CD14-positive monocyte (primary cell): ENCODE data around the gene TDRD3. TPM values are rescaled to one million over a fixed set of nuclear protein-coding genes. Genes with fewer than 3 reads are reported as not detected.
"Not testable (repeated sequence)": the region's sequence is repeated elsewhere in the genome, so short reads cannot be mapped to it uniquely, and the experiment has no call there.

Experiments used
- DNase-seq, 3 donors: peaks; one replicate each; pipeline ENCODE4 v3.0.0-alpha.2; 2011 to 2022
- H2AFZ ChIP-seq: 2 replicates; pipeline ENCODE4 v1.6.0; 2012; ENCODE audit warnings: mild to moderate bottlenecking, low read depth, low read length, inconsistent platforms; ENCODE audit not compliant: insufficient read depth, poor library complexity, severe bottlenecking
- H3K27ac ChIP-seq, 2 donors: 1 replicate in 1 of 2; 2 replicates in 1 of 2; pipeline ENCODE4 v1.5.1; 2012 to 2013; ENCODE audit warnings: low read length in 2 of 2, control low read depth in 1 of 2, inconsistent platforms in 1 of 2, low read depth in 1 of 2, mild to moderate bottlenecking in 1 of 2
- H3K27me3 ChIP-seq, 2 donors: one replicate each; pipeline versions ENCODE4 v1.6.0 to v1.6.1; 2011 to 2013; ENCODE audit warnings: low read length in 2 of 2; ENCODE audit not compliant: control insufficient read depth in 2 of 2, insufficient read depth in 2 of 2
- H3K36me3 ChIP-seq, 2 donors: replicated peaks in 1 of 2; 1 replicate in 1 of 2; 2 replicates in 1 of 2; pipeline versions ENCODE4 v1.5.1 to v1.6.1; 2012 to 2013; ENCODE audit warnings: low read length in 2 of 2, control low read depth in 1 of 2, inconsistent platforms in 1 of 2, mild to moderate bottlenecking in 1 of 2; ENCODE audit not compliant: insufficient read depth in 2 of 2, control insufficient read depth in 1 of 2
- H3K4me1 ChIP-seq, 2 donors: 1 replicate in 1 of 2; 2 replicates in 1 of 2; pipeline versions ENCODE4 v1.5.1 to v1.6.1; 2012 to 2013; ENCODE audit warnings: low read length in 2 of 2, control low read depth in 1 of 2, inconsistent platforms in 1 of 2, mild to moderate bottlenecking in 1 of 2, moderate library complexity in 1 of 2; ENCODE audit not compliant: insufficient read depth in 2 of 2, control insufficient read depth in 1 of 2
- H3K4me2 ChIP-seq: replicated peaks from 2 replicates; pipeline ENCODE3; 2012; ENCODE audit warnings: low read length, moderate library complexity, mild to moderate bottlenecking; ENCODE audit not compliant: poor library complexity, severe bottlenecking; ENCODE audit errors: extremely low read depth
- H3K4me3 ChIP-seq, 3 experiments: fragments of 200-600 bp in 1 of 3; sonication (generic) in 1 of 3; replicated peaks in 1 of 3; 1 replicate in 2 of 3; 2 replicates in 1 of 3; pipeline ENCODE4 v1.5.1; 2011 to 2013; ENCODE audit warnings: low read length in 3 of 3, mild to moderate bottlenecking in 3 of 3, control low read depth in 2 of 3, low read depth in 2 of 3, inconsistent platforms in 1 of 3, moderate library complexity in 1 of 3
- H3K79me2 ChIP-seq: 2 replicates; pipeline ENCODE4 v1.6.0; 2012; ENCODE audit warnings: mild to moderate bottlenecking, control low read depth, inconsistent platforms, low read length, moderate library complexity; ENCODE audit not compliant: insufficient read depth
- H3K9ac ChIP-seq: 2 replicates; pipeline ENCODE4 v1.6.0; 2017; ENCODE audit warnings: low read length, mild to moderate bottlenecking; ENCODE audit not compliant: insufficient read depth, poor library complexity, severe bottlenecking
- H3K9me3 ChIP-seq, 2 donors: replicated peaks in 1 of 2; 1 replicate in 1 of 2; 2 replicates in 1 of 2; pipeline versions ENCODE4 v1.5.1 to v1.6.1; 2012 to 2013; ENCODE audit warnings: low read length in 2 of 2, control low read depth in 1 of 2; ENCODE audit not compliant: control insufficient read depth in 1 of 2, insufficient read depth in 1 of 2
- H4K20me1 ChIP-seq: 2 replicates; pipeline ENCODE4 v1.6.0; 2012; ENCODE audit warnings: mild to moderate bottlenecking, low read length, control low read depth, moderate library complexity; ENCODE audit not compliant: insufficient read depth
- H3K27ac Mint-ChIP-seq, 7 donors: one replicate each; pipeline ENCODE4 v1.8.0; 2020; ENCODE audit warnings: mild to moderate bottlenecking in 7 of 7, mixed read lengths in 7 of 7, moderate library complexity in 6 of 7, inconsistent platforms in 2 of 7
- H3K27me3 Mint-ChIP-seq, 3 donors: one replicate each; pipeline ENCODE4 v1.8.0; 2021 to 2022; ENCODE audit warnings: low read depth in 3 of 3, mild to moderate bottlenecking in 3 of 3, mixed read lengths in 3 of 3, moderate library complexity in 3 of 3, inconsistent platforms in 1 of 3
- H3K36me3 Mint-ChIP-seq, 2 donors: one replicate each; pipeline ENCODE4 v1.8.0; 2020; ENCODE audit warnings: mixed read lengths in 2 of 2, inconsistent platforms in 1 of 2, mild to moderate bottlenecking in 1 of 2
- H3K4me1 Mint-ChIP-seq: one replicate; pipeline ENCODE4 v1.8.0; 2020; ENCODE audit warnings: mild to moderate bottlenecking, mixed read lengths
- H3K4me3 Mint-ChIP-seq, 2 donors: one replicate each; pipeline ENCODE4 v1.8.0; 2020; ENCODE audit warnings: mild to moderate bottlenecking in 2 of 2, mixed read lengths in 2 of 2, moderate library complexity in 1 of 2
- H3K9me3 Mint-ChIP-seq, 7 donors: one replicate each; pipeline ENCODE4 v1.8.0; 2020 to 2022; ENCODE audit warnings: mixed read lengths in 7 of 7, mild to moderate bottlenecking in 6 of 7, moderate library complexity in 6 of 7, inconsistent platforms in 2 of 7
- WGBS: methylation state at CpG from one replicate; pipeline ENCODE4 v1.1.5; 2013; ENCODE audit warnings: missing lambda C conversion rate; ENCODE audit not compliant: insufficient coverage; 5-methylcytosine and 5-hydroxymethylcytosine counted together
- intact Hi-C, 2 donors: fragments of 100-400 bp; cut with micrococcal nuclease; formaldehyde crosslinking; loops; one replicate each; pipeline versions ENCODE4 v1.15.0 to v1.15.1; 2023
- polyA plus RNA-seq, 3 donors: library from polyadenylated mRNA; depleted of rRNA in 1 of 3; unstranded in 2 of 3; stranded (reverse) in 1 of 3; fragments of 300-500 nt in 2 of 3; fragments of >200 nt in 1 of 3; fragmentation: Illumina TruSeq in 2 of 3; gene quantifications; 1 replicate in 2 of 3; 2 replicates in 1 of 3; pipeline ENCODE4 v1.2.3, GENCODE V29; 2012 to 2021
- TF ChIP-seq, protein P1 (sequence below): fragments of 200-600 bp; IDR thresholded peaks from one replicate; pipeline ENCODE4 v1.8.0; 2022; ENCODE audit warnings: antibody characterized with exemption, mild to moderate bottlenecking

The TDRD3 gene
- polyA plus RNA-seq, 3 donors = 2.7 to 4.8 (median 4.7) TPM

DNA sequence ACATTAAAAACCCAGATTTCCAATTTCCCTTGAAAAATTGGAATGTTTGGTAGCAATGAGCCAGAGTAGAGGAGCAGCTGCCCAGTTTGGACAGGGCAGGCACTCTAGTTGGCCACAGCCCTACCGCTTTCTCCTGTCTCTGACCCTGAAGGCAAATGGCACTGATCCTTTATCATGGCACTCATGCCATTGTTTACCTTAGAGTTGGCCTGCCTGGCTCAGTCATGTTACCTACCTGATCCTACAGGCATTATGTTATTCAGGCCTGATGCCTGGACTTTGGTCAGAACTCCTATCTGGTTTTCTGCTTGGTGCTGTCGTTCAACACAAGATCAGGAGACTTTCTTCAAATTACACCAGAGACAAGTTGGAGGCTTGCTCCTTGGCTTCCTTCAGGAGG is 24.9 kb upstream of the TDRD3 start:
- H3K4me2 ChIP-seq = no peak overlapping the region
- H3K27ac ChIP-seq = no peak overlapping the region
- H3K79me2 ChIP-seq = no peaks in the 10 kb centered on the region
- no peaks in the 10 kb centered on the region for H4K20me1 ChIP-seq
- TF ChIP-seq, protein P1, sequence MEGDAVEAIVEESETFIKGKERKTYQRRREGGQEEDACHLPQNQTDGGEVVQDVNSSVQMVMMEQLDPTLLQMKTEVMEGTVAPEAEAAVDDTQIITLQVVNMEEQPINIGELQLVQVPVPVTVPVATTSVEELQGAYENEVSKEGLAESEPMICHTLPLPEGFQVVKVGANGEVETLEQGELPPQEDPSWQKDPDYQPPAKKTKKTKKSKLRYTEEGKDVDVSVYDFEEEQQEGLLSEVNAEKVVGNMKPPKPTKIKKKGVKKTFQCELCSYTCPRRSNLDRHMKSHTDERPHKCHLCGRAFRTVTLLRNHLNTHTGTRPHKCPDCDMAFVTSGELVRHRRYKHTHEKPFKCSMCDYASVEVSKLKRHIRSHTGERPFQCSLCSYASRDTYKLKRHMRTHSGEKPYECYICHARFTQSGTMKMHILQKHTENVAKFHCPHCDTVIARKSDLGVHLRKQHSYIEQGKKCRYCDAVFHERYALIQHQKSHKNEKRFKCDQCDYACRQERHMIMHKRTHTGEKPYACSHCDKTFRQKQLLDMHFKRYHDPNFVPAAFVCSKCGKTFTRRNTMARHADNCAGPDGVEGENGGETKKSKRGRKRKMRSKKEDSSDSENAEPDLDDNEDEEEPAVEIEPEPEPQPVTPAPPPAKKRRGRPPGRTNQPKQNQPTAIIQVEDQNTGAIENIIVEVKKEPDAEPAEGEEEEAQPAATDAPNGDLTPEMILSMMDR = no peak
- DNase-seq = no peak
- H3K27me3 ChIP-seq = no peaks in the 10 kb centered on the region
- no peak overlapping the region for H3K4me3 ChIP-seq
- no peak overlapping the region for H3K4me3 Mint-ChIP-seq
- H3K27ac Mint-ChIP-seq = no peak overlapping the region
- no peaks in the 10 kb centered on the region for H3K9me3 ChIP-seq
- H3K9me3 Mint-ChIP-seq = peaks cover 0 to 11% (median 5%) of the 10 kb centered on the region in 7 donors
- no peaks in the 10 kb centered on the region for H3K36me3 ChIP-seq
- intact Hi-C loops = no loop called here
- H3K9ac ChIP-seq = no peak overlapping the region
- H3K4me1 ChIP-seq = no peaks in the 10 kb centered on the region
- H3K36me3 Mint-ChIP-seq = no peaks in the 10 kb centered on the region
- WGBS = 90% methylated on average over 2 of the region's 2 CpGs
- peaks cover 0 to 5% (median 1%) of the 10 kb centered on the region in 3 donors for H3K27me3 Mint-ChIP-seq
- no peak overlapping the region for H2AFZ ChIP-seq
- H3K4me1 Mint-ChIP-seq = no peaks in the 10 kb centered on the region

DNA sequence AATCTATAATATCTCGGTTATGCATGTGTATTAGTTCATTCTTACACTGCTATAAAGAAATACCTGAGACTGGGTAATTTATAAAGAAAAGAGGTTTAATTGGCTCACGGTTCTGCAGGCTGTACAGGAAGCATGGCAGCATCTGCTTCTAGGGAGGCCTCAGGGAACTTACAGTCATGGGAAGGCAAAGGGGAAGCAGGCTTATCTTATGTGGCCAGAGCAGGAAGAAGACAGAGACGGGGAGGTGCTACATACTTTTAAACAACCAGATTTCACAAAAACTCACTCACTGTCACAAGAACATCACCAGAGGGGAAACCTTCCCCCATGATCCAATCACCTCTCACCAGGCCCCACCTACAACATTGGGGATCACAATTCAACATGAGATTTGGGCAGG is 17.7 kb upstream of the TDRD3 start:
- no CpG with 5 or more reads among the region's 3 CpGs for WGBS
- DNase-seq, H2AFZ ChIP-seq, H3K4me1 ChIP-seq, H3K9ac ChIP-seq, H3K27ac Mint-ChIP-seq, H3K36me3 ChIP-seq, H3K4me2 ChIP-seq, intact Hi-C loops, H3K4me3 ChIP-seq, H3K4me3 Mint-ChIP-seq, H3K27me3 ChIP-seq, H3K4me1 Mint-ChIP-seq, H3K9me3 ChIP-seq, H3K79me2 ChIP-seq, H3K36me3 Mint-ChIP-seq, H4K20me1 ChIP-seq, H3K27ac ChIP-seq: not testable (repeated sequence)
- peaks cover 0 to 11% (median 4%) of the 10 kb centered on the region in 7 donors for H3K9me3 Mint-ChIP-seq
- peaks cover 0 to 10% (median 2%) of the 10 kb centered on the region in 3 donors for H3K27me3 Mint-ChIP-seq
